Measurements from ENCODE around the gene PRICKLE3. TPM values are rescaled to one million over a fixed set of nuclear protein-coding genes. Genes with fewer than 3 reads are reported as not detected.

The PRICKLE3 gene
- total RNA-seq, 4 donors from 2014 or later = 14.2 to 17.6 (median 15.8) TPM

GRCh38 chrX:49163555-49164419, 22.4 kb downstream of the PRICKLE3 start:
- H3K27ac ChIP-seq = peak overlapping the region; percentile 85 to 93
- no peaks in the 10 kb centered on the region for H3K27me3 ChIP-seq
- TF ChIP-seq POLR2A (IDR thresholded peaks at IDR 0.05) = peak; percentile 25 to 76
- TF ChIP-seq, protein P1, sequence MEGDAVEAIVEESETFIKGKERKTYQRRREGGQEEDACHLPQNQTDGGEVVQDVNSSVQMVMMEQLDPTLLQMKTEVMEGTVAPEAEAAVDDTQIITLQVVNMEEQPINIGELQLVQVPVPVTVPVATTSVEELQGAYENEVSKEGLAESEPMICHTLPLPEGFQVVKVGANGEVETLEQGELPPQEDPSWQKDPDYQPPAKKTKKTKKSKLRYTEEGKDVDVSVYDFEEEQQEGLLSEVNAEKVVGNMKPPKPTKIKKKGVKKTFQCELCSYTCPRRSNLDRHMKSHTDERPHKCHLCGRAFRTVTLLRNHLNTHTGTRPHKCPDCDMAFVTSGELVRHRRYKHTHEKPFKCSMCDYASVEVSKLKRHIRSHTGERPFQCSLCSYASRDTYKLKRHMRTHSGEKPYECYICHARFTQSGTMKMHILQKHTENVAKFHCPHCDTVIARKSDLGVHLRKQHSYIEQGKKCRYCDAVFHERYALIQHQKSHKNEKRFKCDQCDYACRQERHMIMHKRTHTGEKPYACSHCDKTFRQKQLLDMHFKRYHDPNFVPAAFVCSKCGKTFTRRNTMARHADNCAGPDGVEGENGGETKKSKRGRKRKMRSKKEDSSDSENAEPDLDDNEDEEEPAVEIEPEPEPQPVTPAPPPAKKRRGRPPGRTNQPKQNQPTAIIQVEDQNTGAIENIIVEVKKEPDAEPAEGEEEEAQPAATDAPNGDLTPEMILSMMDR (IDR thresholded peaks at IDR 0.05) = peak; percentile 38 to 94 (median 84)
- intact Hi-C loops (cut with DNase I; ENCODE audit: low total_unique reads) = no loop called here
- no peaks in the 10 kb centered on the region for H3K4me1 ChIP-seq
- no peaks in the 10 kb centered on the region for H3K9me3 ChIP-seq
- H3K4me3 ChIP-seq = peak overlapping the region; percentile 26 to 37
- H3K36me3 ChIP-seq = no peaks in the 10 kb centered on the region
- peak; percentile 88 to 89 for DNase-seq

GRCh38 chrX:49162620-49163019, 23.6 kb downstream of the PRICKLE3 start, which contains the start of gene MAGIX:
TSS of gene MAGIX (plus strand) at chrX:49162758. CDS start at chrX:49162890, 132 bp downstream.
- TF ChIP-seq, protein P1 (IDR thresholded peaks at IDR 0.05) = no peak
- TF ChIP-seq POLR2A (IDR thresholded peaks at IDR 0.05) = no peak
- DNase-seq = no peak
- H3K27me3 ChIP-seq = no peaks in the 10 kb centered on the region
- H3K4me3 ChIP-seq = peak within 1 kb of the TSS; percentile 26 to 37
- peak within 1 kb of the TSS; percentile 85 to 93 for H3K27ac ChIP-seq
- intact Hi-C loops (cut with DNase I; ENCODE audit: low total_unique reads) = no loop called here
- no peaks in the 10 kb centered on the region for H3K9me3 ChIP-seq
- H3K4me1 ChIP-seq = no peaks in the 10 kb centered on the region
- H3K36me3 ChIP-seq = no peaks in the 10 kb centered on the region

- DNase-seq = no peak
- H3K27me3 ChIP-seq = no peaks in the 10 kb centered on the region
- intact Hi-C loops (cut with DNase I; ENCODE audit: low total_unique reads) = no loop called here
- H3K4me3 ChIP-seq = no peak overlapping the region
- TF ChIP-seq POLR2A (IDR thresholded peaks at IDR 0.05) = no peak
- TF ChIP-seq, protein P1 (IDR thresholded peaks at IDR 0.05) = no peak
- no peaks in the 10 kb centered on the region for H3K4me1 ChIP-seq
- H3K27ac ChIP-seq = no peak overlapping the region
- H3K36me3 ChIP-seq = no peaks in the 10 kb centered on the region
- H3K9me3 ChIP-seq = no peaks in the 10 kb centered on the region
These were observed 24.5 kb downstream of the PRICKLE3 start for GRCh38 chrX:49161632-49162031.

DNA sequence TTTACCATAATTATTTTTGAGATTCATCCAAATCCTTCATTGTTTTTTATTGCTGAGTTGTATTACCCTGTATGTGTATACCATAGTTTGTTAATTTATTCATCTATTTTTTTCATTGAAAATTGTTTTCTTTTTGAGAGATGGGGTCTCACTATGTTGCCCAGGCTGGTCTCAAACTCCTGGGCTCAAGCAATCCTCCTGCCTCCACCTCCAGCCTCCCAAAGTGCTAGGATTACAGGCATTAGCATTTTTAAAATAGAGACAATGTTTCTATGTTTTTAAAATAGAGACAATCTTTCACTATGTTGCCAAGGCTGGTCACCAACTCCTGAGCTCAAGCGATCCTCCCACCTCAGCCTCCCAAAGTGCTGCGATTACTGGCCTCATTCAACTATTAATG, 25.3 kb downstream of the PRICKLE3 start:
- Histone ChIP-seq H3K4me1 (no peaks in the 10 kb centered on the region), H3K9me3 (no peaks in the 10 kb centered on the region), H3K27me3 (no peaks in the 10 kb centered on the region), H3K27ac (no peak overlapping the region), H3K4me3 (no peak overlapping the region), H3K36me3 (no peaks in the 10 kb centered on the region)
- no peak for DNase-seq
- TF ChIP-seq, protein P1 (IDR thresholded peaks at IDR 0.05) = no peak
- no peak for TF ChIP-seq POLR2A (IDR thresholded peaks at IDR 0.05)
- intact Hi-C loops (cut with DNase I; ENCODE audit: low total_unique reads) = no loop called here

GRCh38 chrX:49157194-49157593, 29.0 kb downstream of the PRICKLE3 start:
- TF ChIP-seq POLR2A (IDR thresholded peaks at IDR 0.05) = no peak
- TF ChIP-seq, protein P1 (IDR thresholded peaks at IDR 0.05) = no peak
- H3K4me1 ChIP-seq = no peaks in the 10 kb centered on the region
- H3K27me3 ChIP-seq = no peaks in the 10 kb centered on the region
- no peaks in the 10 kb centered on the region for H3K36me3 ChIP-seq
- no peak overlapping the region for H3K4me3 ChIP-seq
- no peak overlapping the region for H3K27ac ChIP-seq
- intact Hi-C loops (cut with DNase I; ENCODE audit: low total_unique reads) = no loop called here
- no peaks in the 10 kb centered on the region for H3K9me3 ChIP-seq
- DNase-seq = no peak
